GM21526 (cell line): ENCODE results near the gene ADAM23.

Source experiments
- ATAC-seq: cut with Tn5 transposase; IDR thresholded peaks from one replicate; pipeline ENCODE4 v1.9.1; 2021; ENCODE audit warnings: moderate library complexity; ENCODE audit not compliant: unreplicated experiment, low FRiP score

The ADAM23 gene

GRCh38 chr2:206442474-206442832 is 879 bp upstream of the ADAM23 start:
- ATAC-seq = no peak

GRCh38 chr2:206443735-206444527 is 599 bp downstream of the ADAM23 start:
- ATAC-seq = peak; percentile 52

- no peak for ATAC-seq
Observed at GRCh38 chr2:206445948-206446347, 2.6 kb downstream of the ADAM23 start.

- ATAC-seq = peak; percentile 75
Observed at GRCh38 chr2:206452242-206452641, 8.9 kb downstream of the ADAM23 start.

GRCh38 chr2:206452750-206453149 is 9.4 kb downstream of the ADAM23 start:
- no peak for ATAC-seq

- ATAC-seq = no peak
Observed at GRCh38 chr2:206456078-206456754, 12.9 kb downstream of the ADAM23 start.

GRCh38 chr2:206457188-206457634 is 13.9 kb downstream of the ADAM23 start:
- ATAC-seq = peak; percentile 83

GRCh38 chr2:206462240-206462854 is 19.0 kb downstream of the ADAM23 start:
- no peak for ATAC-seq

GRCh38 chr2:206463685-206464084 is 20.4 kb downstream of the ADAM23 start:
- ATAC-seq = no peak

GRCh38 chr2:206464597-206464996 is 21.3 kb downstream of the ADAM23 start:
- ATAC-seq = no peak

GRCh38 chr2:206471524-206472062 is 28.3 kb downstream of the ADAM23 start:
- peak; percentile 66 for ATAC-seq

GRCh38 chr2:206472094-206472493 is 28.8 kb downstream of the ADAM23 start:
- peak; percentile 61 for ATAC-seq

GRCh38 chr2:206474099-206474498 is 30.8 kb downstream of the ADAM23 start:
- ATAC-seq = no peak

- no peak for ATAC-seq
Observed at GRCh38 chr2:206477296-206477695, 34.0 kb downstream of the ADAM23 start.

- no peak for ATAC-seq
Observed at GRCh38 chr2:206478340-206478739, 35.0 kb downstream of the ADAM23 start.

- no peak for ATAC-seq
Observed at GRCh38 chr2:206480161-206480560, 36.8 kb downstream of the ADAM23 start.

GRCh38 chr2:206480620-206481019 is 37.3 kb downstream of the ADAM23 start:
- no peak for ATAC-seq

GRCh38 chr2:206481056-206481455 is 37.7 kb downstream of the ADAM23 start:
- ATAC-seq = no peak

GRCh38 chr2:206482123-206482522 is 38.8 kb downstream of the ADAM23 start:
- no peak for ATAC-seq

GRCh38 chr2:206482633-206483032 is 39.3 kb downstream of the ADAM23 start:
- ATAC-seq = no peak

GRCh38 chr2:206488053-206488452 is 44.7 kb downstream of the ADAM23 start:
- ATAC-seq = no peak
